ENCODE measurements around the gene RTN3. TPM values are rescaled to one million over a fixed set of nuclear protein-coding genes. Genes with fewer than 3 reads are reported as not detected.

Gene RTN3
- total and polyA plus RNA-seq, 9 of the 15 experiments (the other 6 are each of a cell fraction or from before 2014, with no cell fraction given), result 41.6 to 169 (median 93.5) TPM

- peak in 1 of 2 experiments; percentile 100; a peak in 2 of 4 replicates for TF ChIP-seq MLX (CRISPR knock-in tag; conservative IDR thresholded peaks at IDR 0.05)
- no peak for TF ChIP-seq MXI1 (IDR thresholded peaks at IDR 0.05; ENCODE audit: low read depth, low read length)
- TF ChIP-seq CHD7 (IDR thresholded peaks at IDR 0.05; ENCODE audit: low read depth, low read length), result no peak
- TF ChIP-seq ZNF311 (CRISPR knock-in tag; IDR thresholded peaks at IDR 0.05), result peak; percentile 23; the same call in 1 of the 2 replicates
- no peak for TF ChIP-seq HNRNPH1 (optimal IDR thresholded peaks at IDR 0.05; ENCODE audit: low read depth, low read length)
- peak; percentile 100 for TF ChIP-seq AFF4 (CRISPR knock-in tag; IDR thresholded peaks at IDR 0.05)
- peak; percentile 98 for TF ChIP-seq ZNF143 (CRISPR knock-in tag; IDR thresholded peaks at IDR 0.05)
- TF ChIP-seq NFE2 (IDR thresholded peaks at IDR 0.05; ENCODE audit: low read depth), result peak; percentile 85
- TF ChIP-seq, protein P1, sequence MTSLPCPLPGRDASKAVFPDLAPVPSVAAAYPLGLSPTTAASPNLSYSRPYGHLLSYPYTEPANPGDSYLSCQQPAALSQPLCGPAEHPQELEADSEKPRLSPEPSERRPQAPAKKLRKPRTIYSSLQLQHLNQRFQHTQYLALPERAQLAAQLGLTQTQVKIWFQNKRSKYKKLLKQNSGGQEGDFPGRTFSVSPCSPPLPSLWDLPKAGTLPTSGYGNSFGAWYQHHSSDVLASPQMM (CRISPR knock-in tag; IDR thresholded peaks at IDR 0.05), result no peak
- TF ChIP-seq HDAC6 (IDR thresholded peaks at IDR 0.05; ENCODE audit: low read depth, low read length), result no peak
Measured at GRCh38 chr11:63671322-63672155, 9.8 kb upstream of the RTN3 start, which contains the start of gene ATL3 (continued).

All from K562 (cell line).